GM12891 (cell line): ENCODE results near the gene PCDHGB4.

Experiments used
- POLR2AphosphoS5 ChIP-seq: IDR thresholded peaks from 2 replicates; pipeline ENCODE4 v1.6.1; 2011; ENCODE audit warnings: low read depth, low read length, control low read depth
- TAF1 ChIP-seq: IDR thresholded peaks from 2 replicates; pipeline ENCODE4 v1.6.1; 2011; ENCODE audit warnings: low read depth, low read length, control low read depth

GRCh38 chr5:141399555-141400258 is 12.2 kb downstream of the PCDHGB4 start:
- no peak for TF ChIP-seq POLR2AphosphoS5
- TF ChIP-seq TAF1 = no peak
